ENCODE results near the gene TSPAN11.

Gene TSPAN11

DNA sequence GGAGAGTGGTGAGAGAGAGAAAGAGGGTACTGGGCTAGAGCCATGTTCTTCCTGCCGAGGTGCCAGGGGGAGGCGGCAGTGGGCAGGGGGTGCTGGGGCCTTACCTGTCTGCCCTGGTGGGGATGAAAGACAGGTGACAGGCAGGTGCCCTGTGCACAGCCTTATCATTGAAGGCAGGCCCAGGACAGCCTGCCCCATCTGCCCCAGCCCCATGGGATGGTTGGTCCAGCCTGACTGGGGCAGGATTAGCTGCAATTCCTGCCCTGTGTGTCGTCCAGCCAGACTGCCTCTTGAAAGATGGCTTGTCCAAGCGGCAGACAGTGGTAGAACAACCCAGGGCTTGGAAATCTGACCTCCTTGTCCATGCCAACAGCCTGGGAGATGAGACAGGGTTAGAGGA, 67.2 kb downstream of the TSPAN11 start:
- TF ChIP-seq CTCF (IDR thresholded peaks at IDR 0.05; ENCODE audit: borderline replicate concordance, insufficient read depth, low read depth, low read length): no peak
- no peak overlapping the region for H3K4me3 ChIP-seq (ENCODE audit: low read depth, low read length)

DNA sequence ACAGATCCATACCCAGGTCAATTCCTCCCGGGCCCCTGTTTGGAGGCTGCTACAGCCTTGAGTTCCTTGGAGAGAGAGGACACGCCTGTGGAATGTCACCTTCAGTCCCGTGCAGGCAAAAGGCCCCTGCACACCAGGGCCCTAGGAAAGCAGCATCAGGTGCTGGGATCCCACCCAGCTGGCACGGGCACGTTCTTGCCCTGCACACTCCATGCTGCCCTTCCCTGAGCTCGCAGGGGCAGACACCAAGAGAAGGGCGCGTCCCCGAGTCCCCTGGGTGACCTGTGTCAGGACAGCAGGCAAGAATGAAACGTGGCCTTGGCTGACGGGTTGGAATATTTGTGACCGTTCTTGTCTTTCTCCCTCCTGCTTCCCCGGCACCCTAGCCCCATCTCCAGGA, 67.7 kb downstream of the TSPAN11 start:
- no peak overlapping the region for H3K4me3 ChIP-seq (ENCODE audit: low read depth, low read length)
- no peak for TF ChIP-seq CTCF (IDR thresholded peaks at IDR 0.05; ENCODE audit: borderline replicate concordance, insufficient read depth, low read depth, low read length)

GRCh38 chr12:30996255-30996654, 69.7 kb downstream of the TSPAN11 start:
- TF ChIP-seq CTCF (IDR thresholded peaks at IDR 0.05; ENCODE audit: borderline replicate concordance, insufficient read depth, low read depth, low read length): no peak
- H3K4me3 ChIP-seq (ENCODE audit: low read depth, low read length): no peak overlapping the region

- no peak for TF ChIP-seq CTCF (IDR thresholded peaks at IDR 0.05; ENCODE audit: borderline replicate concordance, insufficient read depth, low read depth, low read length)
- no peak overlapping the region for H3K4me3 ChIP-seq (ENCODE audit: low read depth, low read length)
These were observed 70.2 kb downstream of the TSPAN11 start for GRCh38 chr12:30996752-30997151.

- TF ChIP-seq CTCF (IDR thresholded peaks at IDR 0.05; ENCODE audit: borderline replicate concordance, insufficient read depth, low read depth, low read length): no peak
- no peak overlapping the region for H3K4me3 ChIP-seq (ENCODE audit: low read depth, low read length)
These were observed 71.3 kb downstream of the TSPAN11 start for GRCh38 chr12:30997685-30998440.

DNA sequence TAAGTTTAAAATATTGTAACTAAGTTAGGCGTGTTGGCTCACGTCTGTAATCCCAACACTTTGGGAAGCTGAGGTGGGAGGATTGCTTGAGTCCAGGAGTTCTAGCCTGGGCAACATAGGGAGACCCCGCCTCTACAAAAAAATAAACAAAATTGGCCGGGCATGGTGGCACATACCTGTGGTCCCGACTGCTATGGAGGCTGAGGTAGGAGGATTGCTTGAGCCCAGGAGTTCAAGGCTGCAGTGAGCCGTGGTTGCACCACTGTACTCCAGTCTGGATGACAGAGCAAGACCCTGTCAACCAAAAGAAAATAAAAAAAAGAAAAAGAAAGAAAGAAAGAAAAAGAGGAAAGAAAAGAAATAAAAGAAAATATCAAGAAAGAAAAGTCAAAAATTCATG, 72.5 kb downstream of the TSPAN11 start:
- no peak overlapping the region for H3K4me3 ChIP-seq (ENCODE audit: low read depth, low read length)
- no peak for TF ChIP-seq CTCF (IDR thresholded peaks at IDR 0.05; ENCODE audit: borderline replicate concordance, insufficient read depth, low read depth, low read length)

- no peak for TF ChIP-seq CTCF (IDR thresholded peaks at IDR 0.05; ENCODE audit: borderline replicate concordance, insufficient read depth, low read depth, low read length)
- no peak overlapping the region for H3K4me3 ChIP-seq (ENCODE audit: low read depth, low read length)
These were observed 73.2 kb downstream of the TSPAN11 start for GRCh38 chr12:30999723-31000122.
